Astrocyte (in vitro differentiated cells and primary cell): Measurements from ENCODE around the gene SPIRE2. TPM values are rescaled to one million over a fixed set of nuclear protein-coding genes. Genes with fewer than 3 reads are reported as not detected.

Experiments
- DNase-seq: peaks from one replicate; pipeline ENCODE4 v3.0.0-alpha.2; 2010; ENCODE audit warnings: low read depth
- FAIRE-seq: peaks from 2 replicates; lab custom pipeline; 2011; peaks lifted over from hg19 to GRCh38; lab: Jason Lieb, UNC
- H2AFZ ChIP-seq: 2 replicates; pipeline ENCODE4 v1.6.0; 2012; ENCODE audit warnings: low read depth, low read length, inconsistent platforms
- H3K27ac ChIP-seq: 2 replicates; pipeline ENCODE4 v1.5.1; 2011; ENCODE audit warnings: low read depth, low read length, inconsistent platforms
- H3K27me3 ChIP-seq: 2 replicates; pipeline ENCODE4 v1.6.0; 2011; ENCODE audit warnings: low read length, inconsistent platforms; ENCODE audit not compliant: insufficient read depth
- H3K36me3 ChIP-seq: 2 replicates; pipeline ENCODE4 v1.5.1; 2011; ENCODE audit warnings: low read length, inconsistent platforms; ENCODE audit not compliant: insufficient read depth
- H3K4me1 ChIP-seq: 2 replicates; pipeline ENCODE4 v1.5.1; 2011; ENCODE audit warnings: low read length, inconsistent platforms; ENCODE audit not compliant: insufficient read depth
- H3K4me2 ChIP-seq: 2 replicates; pipeline ENCODE4 v1.6.0; 2012; ENCODE audit warnings: low read length, inconsistent platforms
- H3K4me3 ChIP-seq: 2 replicates; pipeline ENCODE4 v1.5.1; 2011; ENCODE audit warnings: low read depth, mild to moderate bottlenecking, low read length, inconsistent platforms; ENCODE audit not compliant: insufficient read depth
- H3K79me2 ChIP-seq: 2 replicates; pipeline ENCODE4 v1.6.0; 2012; ENCODE audit warnings: mild to moderate bottlenecking, low read length, inconsistent platforms; ENCODE audit not compliant: insufficient read depth
- H3K9ac ChIP-seq: 2 replicates; pipeline ENCODE4 v1.6.0; 2012; ENCODE audit warnings: mild to moderate bottlenecking, low read length, inconsistent platforms
- H3K9me3 ChIP-seq: 2 replicates; pipeline ENCODE4 v1.5.1; 2012; ENCODE audit warnings: low read depth, mild to moderate bottlenecking, low read length, inconsistent platforms; ENCODE audit not compliant: insufficient read depth
- H4K20me1 ChIP-seq: 2 replicates; pipeline ENCODE4 v1.6.0; 2012; ENCODE audit warnings: low read length, inconsistent platforms; ENCODE audit not compliant: insufficient read depth
- H3K27ac Mint-ChIP-seq: one replicate; pipeline ENCODE4 v1.8.0; 2021; ENCODE audit warnings: mild to moderate bottlenecking, mixed read lengths; ENCODE audit not compliant: unreplicated experiment
- H3K27me3 Mint-ChIP-seq: one replicate; pipeline ENCODE4 v1.8.0; 2021; ENCODE audit warnings: low read depth, mixed read lengths; ENCODE audit not compliant: unreplicated experiment
- H3K36me3 Mint-ChIP-seq: one replicate; pipeline ENCODE4 v1.8.0; 2021; ENCODE audit warnings: low read depth, mixed read lengths; ENCODE audit not compliant: unreplicated experiment
- H3K4me1 Mint-ChIP-seq: one replicate; pipeline ENCODE4 v1.8.0; 2021; ENCODE audit warnings: low read depth, mixed read lengths; ENCODE audit not compliant: unreplicated experiment
- H3K4me3 Mint-ChIP-seq: one replicate; pipeline ENCODE4 v1.8.0; 2021; ENCODE audit warnings: mild to moderate bottlenecking, moderate library complexity, mixed read lengths; ENCODE audit not compliant: unreplicated experiment
- H3K9me3 Mint-ChIP-seq: one replicate; pipeline ENCODE4 v1.8.0; 2021; ENCODE audit warnings: mild to moderate bottlenecking, mixed read lengths; ENCODE audit not compliant: unreplicated experiment
- EZH2 ChIP-seq: IDR thresholded peaks from 2 replicates; pipeline ENCODE4 v1.6.1; 2012; ENCODE audit warnings: mild to moderate bottlenecking, low read length, inconsistent platforms; ENCODE audit not compliant: insufficient read depth
- total RNA-seq: library from RNA; stranded (reverse); gene quantifications from 2 replicates; pipeline ENCODE4 v1.2.1, GENCODE V29; 2021
- TF ChIP-seq, protein P1 (sequence below): IDR thresholded peaks from 2 replicates; pipeline ENCODE4 v1.5.1; 2011; ENCODE audit warnings: low read depth, mild to moderate bottlenecking, inconsistent platforms, low read length, moderate library complexity; ENCODE audit not compliant: insufficient read depth

The SPIRE2 gene
- total RNA-seq, 1 donor from 2014 or later = 3.2 TPM

DNA sequence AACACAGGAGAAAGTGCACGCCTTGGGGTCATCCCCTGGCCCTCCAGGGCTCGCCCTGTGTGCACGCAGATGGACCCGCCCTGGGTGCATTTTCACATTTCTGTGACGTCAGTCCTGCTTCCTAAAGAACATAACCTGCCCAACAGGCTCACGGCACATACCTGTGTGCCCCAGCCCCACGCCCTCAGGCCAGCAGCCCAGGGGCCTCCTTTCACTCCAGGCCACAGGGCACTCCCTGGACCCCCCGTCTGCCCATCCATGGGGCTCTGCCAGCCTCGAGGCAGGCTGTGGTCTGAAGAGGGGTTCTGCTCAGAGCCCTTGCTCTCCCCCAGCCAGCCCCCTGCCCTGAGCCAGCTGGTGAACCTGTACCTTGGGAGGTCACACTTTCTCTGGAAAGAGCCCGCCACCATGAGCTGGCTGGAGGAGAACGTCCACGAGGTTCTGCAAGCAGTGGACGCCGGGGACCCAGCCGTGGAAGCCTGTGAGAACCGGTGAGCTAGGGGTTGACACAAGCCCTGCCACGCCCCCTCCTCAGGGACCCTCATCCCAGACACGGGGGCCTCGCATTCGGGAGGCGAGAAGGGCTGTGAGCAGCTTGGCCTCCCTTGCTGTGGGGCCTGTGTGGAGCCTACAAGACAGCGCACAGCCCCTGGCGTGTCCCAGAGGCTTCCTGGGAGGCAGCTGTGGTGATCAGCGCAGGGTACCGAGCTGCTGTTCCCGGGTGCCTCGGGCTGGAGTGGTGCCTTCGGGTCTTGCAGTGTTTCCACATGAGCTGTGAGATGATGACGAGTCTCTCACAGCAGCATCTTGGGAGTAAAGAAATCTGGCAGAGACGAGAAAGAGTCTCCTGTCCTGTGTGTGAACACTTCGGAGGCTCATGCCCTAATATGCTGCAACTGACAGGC is 76.6 kb downstream of the SPIRE2 start:
- Mint-ChIP-seq H3K36me3 (peaks cover 20% of the 10 kb centered on the region), H3K27me3 (no peaks in the 10 kb centered on the region), H3K4me1 (peaks cover 3% of the 10 kb centered on the region), H3K9me3 (no peaks in the 10 kb centered on the region), H3K4me3 (no peak overlapping the region), H3K27ac (no peak overlapping the region)
- Histone ChIP-seq H4K20me1 (peaks cover 39% of the 10 kb centered on the region), H3K27me3 (no peaks in the 10 kb centered on the region), H3K4me2 (no peak overlapping the region), H3K36me3 (peaks cover 23% of the 10 kb centered on the region), H3K4me1 (peaks cover 3% of the 10 kb centered on the region), H3K27ac (no peak overlapping the region), H3K9ac (no peak overlapping the region), H3K9me3 (peaks cover 3% of the 10 kb centered on the region), H3K4me3 (no peak overlapping the region), H2AFZ (no peak overlapping the region), H3K79me2 (peaks cover 5% of the 10 kb centered on the region)
- DNase-seq (no peak), FAIRE-seq (no peak)
- no peak for TF ChIP-seq EZH2
- TF ChIP-seq, protein P1, sequence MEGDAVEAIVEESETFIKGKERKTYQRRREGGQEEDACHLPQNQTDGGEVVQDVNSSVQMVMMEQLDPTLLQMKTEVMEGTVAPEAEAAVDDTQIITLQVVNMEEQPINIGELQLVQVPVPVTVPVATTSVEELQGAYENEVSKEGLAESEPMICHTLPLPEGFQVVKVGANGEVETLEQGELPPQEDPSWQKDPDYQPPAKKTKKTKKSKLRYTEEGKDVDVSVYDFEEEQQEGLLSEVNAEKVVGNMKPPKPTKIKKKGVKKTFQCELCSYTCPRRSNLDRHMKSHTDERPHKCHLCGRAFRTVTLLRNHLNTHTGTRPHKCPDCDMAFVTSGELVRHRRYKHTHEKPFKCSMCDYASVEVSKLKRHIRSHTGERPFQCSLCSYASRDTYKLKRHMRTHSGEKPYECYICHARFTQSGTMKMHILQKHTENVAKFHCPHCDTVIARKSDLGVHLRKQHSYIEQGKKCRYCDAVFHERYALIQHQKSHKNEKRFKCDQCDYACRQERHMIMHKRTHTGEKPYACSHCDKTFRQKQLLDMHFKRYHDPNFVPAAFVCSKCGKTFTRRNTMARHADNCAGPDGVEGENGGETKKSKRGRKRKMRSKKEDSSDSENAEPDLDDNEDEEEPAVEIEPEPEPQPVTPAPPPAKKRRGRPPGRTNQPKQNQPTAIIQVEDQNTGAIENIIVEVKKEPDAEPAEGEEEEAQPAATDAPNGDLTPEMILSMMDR = no peak

- FAIRE-seq = no peak
- Mint-ChIP-seq H3K4me1 (no peaks in the 10 kb centered on the region), H3K27me3 (no peaks in the 10 kb centered on the region), H3K9me3 (no peaks in the 10 kb centered on the region), H3K36me3 (peaks cover 15% of the 10 kb centered on the region), H3K4me3 (no peak overlapping the region), H3K27ac (no peak overlapping the region)
- Histone ChIP-seq H3K4me2 (no peak overlapping the region), H3K4me1 (peaks cover 11% of the 10 kb centered on the region), H3K4me3 (no peak overlapping the region), H3K27ac (no peak overlapping the region), H4K20me1 (peaks cover 38% of the 10 kb centered on the region), H3K9ac (no peak overlapping the region), H3K27me3 (no peaks in the 10 kb centered on the region), H3K9me3 (peaks cover 3% of the 10 kb centered on the region), H2AFZ (no peak overlapping the region), H3K36me3 (peaks cover 16% of the 10 kb centered on the region), H3K79me2 (peaks cover under 1% of the 10 kb centered on the region)
- DNase-seq = no peak
- TF ChIP-seq EZH2 = no peak
- TF ChIP-seq, protein P1 = no peak
Measured at GRCh38 chr16:89905511-89906139, 77.3 kb downstream of the SPIRE2 start.
